ENCODE measurements around the gene TRAF3IP1.

TRAF3IP1 gene

DNA sequence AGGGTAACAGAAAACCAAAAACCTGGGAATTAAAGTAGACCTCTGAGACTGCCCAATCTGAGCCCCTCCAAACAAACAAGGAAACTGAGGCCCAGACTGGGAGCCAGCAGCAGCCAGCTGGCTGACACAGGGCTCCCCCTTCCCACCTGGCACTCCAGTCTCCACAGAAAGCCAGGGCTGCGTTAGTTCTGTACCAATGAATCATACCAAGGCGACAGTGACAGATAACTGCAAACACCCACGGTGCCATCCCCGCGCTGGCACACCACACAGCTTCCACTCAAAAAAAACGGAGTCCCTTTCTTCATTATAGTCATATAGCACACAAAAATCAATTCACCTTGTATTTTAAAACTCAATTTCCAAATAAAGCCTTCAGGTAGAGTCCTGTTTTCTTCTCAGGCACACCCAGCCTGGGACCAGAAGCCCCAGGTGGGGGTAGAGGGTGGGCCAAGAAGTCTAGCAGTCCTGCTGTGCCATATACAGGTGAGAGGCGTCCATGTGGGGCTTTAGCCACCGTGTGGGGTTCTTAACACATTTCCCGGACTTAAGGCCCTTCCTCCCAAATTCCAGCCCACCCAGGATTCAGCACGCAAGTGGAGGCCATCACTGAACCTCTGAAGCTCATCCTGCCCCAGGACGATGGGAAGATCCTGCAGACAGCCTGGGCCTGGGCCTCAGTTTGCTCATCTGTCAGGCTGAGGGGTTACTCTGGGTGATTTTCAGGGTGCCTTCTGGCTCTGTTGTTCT is 33.2 kb upstream of the TRAF3IP1 start:
- in situ Hi-C loops (cut with HindIII; ENCODE audit: low sequenced_read_pairs) = no loop called here

DNA sequence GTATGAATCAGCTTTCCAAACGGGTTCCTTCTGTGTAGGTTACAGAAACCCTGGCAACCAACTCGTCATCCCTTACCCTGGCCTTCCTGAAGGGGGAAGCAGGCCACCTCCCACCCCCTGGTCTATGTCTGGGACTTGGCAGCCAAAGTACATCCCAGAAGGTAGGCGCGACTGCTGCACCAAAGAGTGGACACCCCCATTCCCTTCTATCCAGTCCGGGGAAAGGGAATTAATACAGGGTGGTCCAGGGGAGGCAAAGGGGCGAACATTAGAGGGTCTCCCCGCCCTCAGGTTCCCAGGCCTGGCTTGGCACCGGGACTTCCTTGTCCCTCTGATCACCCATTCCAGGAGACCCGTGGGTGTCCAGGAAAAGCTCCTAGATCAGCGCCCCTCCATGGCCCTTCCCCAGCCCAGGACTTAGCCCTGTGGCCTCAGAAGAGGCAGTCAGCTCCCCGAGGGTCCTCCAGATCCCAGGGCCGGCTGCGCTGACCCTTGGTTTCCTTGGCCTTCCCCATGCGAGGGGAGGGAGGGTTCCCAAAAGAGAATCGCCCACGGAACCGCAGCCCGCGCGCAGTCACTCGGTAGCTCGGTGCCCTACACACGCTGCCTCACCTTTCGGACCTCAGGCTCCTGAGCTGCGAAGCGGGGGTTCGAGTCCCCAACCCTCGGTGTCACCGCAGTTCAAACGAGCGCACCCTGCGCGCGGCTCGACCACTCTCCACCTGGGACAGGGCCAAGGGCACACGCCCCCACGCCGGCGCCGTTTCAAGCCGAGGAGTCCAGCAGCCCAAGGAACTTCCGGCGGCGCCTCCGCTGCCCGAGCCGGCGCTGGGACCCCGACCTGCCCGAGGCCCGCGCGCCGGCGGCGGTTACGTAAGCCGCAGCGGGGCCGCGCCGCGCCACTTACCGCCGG is 32.3 kb upstream of the TRAF3IP1 start, which contains the start of gene PER2:
PER2 (minus strand) TSS at position 874 of the 913 bp plus-strand sequence. CDS start 10,674 bp downstream, outside the sequence.
- in situ Hi-C loops (cut with HindIII; ENCODE audit: low sequenced_read_pairs) = no loop called here

DNA sequence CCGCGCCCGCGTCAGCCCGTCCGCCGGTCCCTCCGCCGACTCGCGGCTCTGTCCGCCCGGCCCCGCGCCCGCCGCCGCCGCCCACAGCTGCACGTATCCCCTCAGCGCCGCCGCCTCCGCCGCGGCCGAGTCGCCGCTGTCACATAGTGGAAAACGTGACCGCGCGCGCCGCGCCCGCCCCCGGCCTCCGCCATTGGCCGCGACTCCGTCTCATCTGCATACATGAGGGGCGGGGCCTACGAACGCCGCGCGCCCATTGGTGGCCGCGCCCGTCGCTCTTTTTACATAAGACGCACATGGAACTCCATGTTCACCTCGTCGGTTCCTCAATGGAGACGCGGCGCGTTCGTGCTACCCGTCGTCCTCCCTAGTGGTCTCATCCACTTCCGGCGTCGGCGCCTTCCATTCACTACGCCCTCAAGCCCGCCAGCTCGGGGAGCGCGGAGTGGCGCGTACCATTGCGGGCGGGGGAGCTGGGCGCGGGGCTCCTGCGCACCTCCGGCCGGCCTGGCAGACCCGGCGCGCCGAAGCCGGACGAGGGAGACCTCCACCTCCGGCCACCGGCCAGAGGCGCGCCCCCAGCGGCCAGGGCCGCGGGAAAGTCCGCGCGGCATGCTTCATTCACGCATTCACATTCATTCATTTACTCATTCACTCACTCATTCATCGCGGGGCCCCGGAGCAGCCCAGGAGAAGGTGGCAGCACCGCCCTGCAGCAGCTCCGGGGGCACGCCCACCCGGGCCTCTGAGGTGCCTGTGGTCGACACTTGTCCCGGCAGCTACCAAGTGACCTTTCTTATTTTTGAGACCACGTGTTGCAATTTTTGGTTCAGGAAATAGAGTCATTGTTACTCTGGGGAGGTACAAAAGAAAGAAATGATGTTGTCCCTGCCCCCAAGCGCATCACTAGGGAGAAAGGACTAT is 31.4 kb upstream of the TRAF3IP1 start:
- in situ Hi-C loops (cut with HindIII; ENCODE audit: low sequenced_read_pairs) = no loop called here

DNA sequence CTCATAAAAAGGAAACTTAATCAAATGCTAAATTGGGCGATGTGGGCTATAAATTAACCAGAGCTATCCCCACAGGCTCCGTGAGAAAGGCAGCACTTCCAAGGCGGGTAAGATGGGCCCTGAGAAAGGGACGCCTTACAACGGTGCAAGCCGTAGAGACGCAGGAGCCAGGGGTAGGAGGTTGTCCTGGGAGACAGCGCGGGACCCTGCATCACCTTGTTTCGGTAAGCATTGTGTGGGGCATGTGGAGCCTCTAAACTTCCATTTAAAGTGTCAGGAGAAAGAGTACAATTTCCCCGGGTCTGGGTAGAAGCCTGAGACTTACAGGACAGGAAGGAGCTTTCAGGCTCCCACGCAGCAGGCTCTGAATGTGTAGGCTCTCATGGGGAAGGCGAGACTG is 30.7 kb upstream of the TRAF3IP1 start:
- in situ Hi-C loops (cut with HindIII; ENCODE audit: low sequenced_read_pairs) = no loop called here

DNA sequence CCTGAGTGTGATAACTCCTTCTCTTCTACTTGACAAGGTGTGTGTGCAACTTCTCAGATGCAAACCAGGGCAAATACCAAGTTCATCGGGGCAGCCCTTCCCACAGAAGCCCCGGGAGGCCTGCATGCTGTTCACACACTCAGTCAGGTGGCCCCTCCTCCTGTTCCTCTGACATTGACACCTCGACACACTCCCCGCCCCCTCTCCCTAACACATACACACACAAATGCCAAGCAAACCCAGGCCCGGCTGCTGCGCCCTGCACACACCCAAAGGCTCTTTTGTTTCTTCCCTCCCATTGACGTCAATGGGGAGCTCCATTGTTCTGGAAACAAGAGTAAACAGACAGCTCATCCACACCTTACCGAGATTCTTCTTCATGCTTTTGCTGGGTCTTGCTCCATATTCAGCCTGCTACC is 30.2 kb upstream of the TRAF3IP1 start:
- in situ Hi-C loops (cut with HindIII; ENCODE audit: low sequenced_read_pairs) = loop anchor here (10.0 kb wide), 1 partner anchor 215 kb away; no protein-coding TSS in a partner anchor

DNA sequence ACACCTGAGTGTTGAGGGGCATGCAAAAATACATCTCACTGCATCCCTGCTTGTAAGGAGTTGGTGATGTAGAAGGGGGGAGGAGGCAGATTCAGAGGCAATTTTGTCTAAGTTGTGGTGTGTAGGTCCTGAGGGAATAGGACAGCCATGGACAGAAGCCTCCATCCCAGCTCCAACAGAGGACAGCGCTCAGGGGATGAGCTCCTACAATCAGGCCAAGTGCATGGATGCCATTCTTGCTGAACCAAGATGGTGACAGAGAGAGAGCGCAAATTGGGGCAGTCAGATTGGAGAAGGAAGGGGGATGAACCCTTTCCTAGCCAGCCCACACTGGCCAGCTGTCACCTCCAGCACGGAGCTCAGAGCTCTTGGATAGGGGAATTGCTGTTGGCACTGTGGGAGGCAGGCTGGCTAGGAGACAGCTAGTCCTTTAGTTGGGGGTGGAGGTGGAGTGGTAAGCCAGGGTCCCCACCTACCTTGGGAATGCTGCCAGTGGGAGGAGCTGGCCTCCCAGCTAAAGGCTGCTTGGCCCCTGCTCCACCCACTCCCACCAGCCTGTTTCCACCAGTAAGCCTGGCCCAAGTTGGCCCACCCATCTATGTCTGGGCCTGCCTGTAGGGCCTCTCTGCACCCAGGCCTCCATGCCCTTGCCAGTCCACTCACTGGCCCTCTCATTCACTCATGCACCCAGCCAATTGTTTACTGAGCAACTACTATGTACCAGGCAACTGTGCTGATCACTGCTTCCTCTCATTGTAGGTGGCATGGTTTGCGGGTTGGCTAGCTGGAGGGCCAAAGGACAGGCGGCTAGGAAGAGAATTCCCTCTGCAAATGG is 29.4 kb upstream of the TRAF3IP1 start:
- in situ Hi-C loops (cut with HindIII; ENCODE audit: low sequenced_read_pairs) = loop anchor here (10.0 kb wide), 1 partner anchor 216 kb away; no protein-coding TSS in a partner anchor

DNA sequence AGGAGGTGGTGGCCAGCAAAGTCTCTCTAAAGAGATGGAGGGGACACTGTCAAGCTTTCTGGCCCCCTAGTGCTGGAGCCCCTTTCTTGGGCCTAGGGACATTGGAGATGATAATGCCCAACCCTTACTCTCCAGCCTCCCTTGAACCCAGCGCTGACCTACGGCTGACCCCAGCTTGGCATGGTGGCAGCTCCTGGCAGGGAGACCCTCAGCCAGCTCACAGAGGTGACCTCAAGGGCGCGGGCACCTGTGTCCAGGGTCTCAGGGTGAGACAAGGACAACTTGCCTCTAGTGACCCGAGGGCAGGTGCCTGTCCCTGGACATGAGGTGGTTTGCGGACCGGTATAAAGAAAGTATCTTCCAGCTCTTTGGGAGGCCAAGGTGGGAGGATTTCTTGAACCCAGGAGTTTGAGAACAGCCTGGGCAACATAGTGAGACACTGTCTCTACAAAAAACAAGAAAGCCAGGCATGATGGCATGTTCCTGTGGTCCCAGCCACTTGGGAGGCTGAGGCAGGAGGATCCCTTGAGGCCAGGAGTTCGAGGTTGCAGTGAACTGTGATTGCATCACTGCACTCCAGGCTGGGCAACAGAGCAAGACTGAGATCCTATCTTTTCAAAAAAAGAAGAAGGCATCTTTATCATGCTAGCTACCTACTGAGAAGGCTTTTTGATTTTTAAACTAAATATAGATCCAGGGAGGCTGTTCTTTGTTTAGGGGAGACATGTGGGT is 28.6 kb upstream of the TRAF3IP1 start:
- in situ Hi-C loops (cut with HindIII; ENCODE audit: low sequenced_read_pairs) = loop anchor here (10.0 kb wide), 1 partner anchor 217 kb away; no protein-coding TSS in a partner anchor

DNA sequence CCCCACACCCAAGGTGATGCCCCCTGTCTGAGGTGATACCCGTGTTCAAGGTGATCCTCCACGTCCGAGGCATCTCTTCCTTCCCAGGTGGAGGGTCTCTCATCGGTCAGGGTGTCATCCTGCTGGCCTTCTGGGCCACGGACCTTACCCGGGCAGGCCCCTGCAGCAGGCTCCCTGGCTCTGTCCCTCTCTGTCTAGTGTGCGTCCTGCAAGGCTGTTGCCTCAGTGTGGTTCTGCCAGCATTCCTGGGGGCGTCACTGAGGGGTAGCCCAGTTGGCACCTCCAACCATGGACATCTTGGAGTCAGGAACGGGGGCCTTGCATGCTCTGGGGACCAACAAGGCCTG is 26.3 kb upstream of the TRAF3IP1 start:
- in situ Hi-C loops (cut with HindIII; ENCODE audit: low sequenced_read_pairs) = loop anchor here (10.0 kb wide), 1 partner anchor 219 kb away; no protein-coding TSS in a partner anchor

DNA sequence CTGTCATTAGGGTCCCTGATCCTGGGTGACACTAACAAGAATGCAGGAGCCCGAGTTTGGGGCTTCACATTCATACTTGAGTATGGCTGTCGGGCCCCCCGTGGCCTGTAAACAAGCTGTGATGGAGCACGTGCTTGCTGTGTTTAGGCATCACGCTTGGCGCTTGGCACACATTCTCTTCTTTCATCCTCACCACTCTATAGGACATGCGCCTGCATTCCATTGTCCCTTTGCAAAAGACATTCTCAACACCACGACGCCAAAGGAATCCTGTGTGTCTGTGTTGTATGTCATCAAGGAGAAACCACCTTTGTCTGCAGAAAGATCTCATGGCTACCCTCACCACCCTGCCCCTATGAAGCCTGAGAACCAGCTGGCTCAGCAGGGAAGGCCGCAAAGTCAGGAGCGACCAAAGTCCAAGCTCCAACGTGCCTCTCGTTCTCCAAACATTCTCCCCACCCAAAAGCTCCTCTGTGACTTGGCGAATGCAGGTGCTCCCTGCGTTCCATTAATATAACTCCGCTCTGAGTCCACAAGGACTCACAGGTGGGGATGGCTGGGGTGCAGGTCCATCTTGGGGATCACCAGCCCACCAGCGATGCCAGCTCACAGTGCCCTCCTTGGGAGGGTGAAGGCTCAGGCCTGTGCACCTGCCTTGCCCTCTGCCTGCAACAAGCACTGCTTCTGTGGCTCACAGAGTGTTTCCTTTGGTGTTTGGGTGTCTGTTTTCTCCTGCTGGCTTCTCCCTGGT is 25.8 kb upstream of the TRAF3IP1 start:
- in situ Hi-C loops (cut with HindIII; ENCODE audit: low sequenced_read_pairs) = loop anchor here (10.0 kb wide), 1 partner anchor 220 kb away; no protein-coding TSS in a partner anchor

DNA sequence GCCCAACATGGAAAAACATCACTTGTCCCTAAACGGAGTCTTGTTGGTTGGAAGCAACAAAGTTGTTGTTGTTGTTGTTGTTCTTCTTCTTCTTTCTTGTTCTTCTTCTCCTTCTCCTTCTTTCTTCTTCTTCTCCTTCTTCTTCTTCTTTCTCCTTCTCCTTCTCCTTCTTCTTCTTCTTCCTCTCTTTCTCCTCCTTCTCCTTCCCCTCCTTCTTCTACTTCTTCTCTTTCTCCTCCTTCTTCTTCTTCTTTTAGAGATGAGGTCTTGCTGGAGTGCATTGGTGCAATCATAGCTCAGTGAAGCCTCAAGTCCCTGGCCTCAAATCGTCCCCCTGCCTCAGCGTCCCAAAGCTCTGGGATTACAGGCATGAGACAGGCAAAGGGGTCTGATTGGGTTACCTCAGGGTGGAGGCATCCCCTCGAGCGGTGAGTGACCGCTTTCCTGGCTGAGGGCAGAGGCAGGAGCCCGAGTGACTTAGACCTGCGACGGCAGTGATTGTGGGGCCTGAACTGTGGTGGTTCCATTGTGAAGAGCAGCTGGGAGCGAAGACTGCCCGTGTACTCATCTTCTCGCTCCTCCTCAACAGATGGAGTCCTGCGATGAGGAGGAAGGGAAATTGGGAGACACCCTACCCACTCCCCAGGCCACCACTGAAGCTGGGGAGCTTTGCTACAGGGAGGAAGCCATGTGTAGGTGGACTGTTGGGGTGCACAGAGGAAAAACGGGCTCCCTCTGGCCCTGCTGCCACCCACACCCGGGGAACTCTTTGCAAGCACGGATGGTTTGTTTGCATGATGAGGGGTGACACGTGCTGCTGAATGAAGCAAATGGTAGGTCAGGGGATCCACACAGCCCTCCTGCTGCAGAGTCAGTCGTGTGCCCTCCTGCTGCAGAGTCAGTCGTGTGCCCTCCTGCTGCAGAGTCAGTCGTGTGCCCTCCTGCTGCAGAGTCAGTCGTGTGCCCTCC is 24.9 kb upstream of the TRAF3IP1 start:
- in situ Hi-C loops (cut with HindIII; ENCODE audit: low sequenced_read_pairs) = loop anchor here (10.0 kb wide), 1 partner anchor 221 kb away; no protein-coding TSS in a partner anchor

DNA sequence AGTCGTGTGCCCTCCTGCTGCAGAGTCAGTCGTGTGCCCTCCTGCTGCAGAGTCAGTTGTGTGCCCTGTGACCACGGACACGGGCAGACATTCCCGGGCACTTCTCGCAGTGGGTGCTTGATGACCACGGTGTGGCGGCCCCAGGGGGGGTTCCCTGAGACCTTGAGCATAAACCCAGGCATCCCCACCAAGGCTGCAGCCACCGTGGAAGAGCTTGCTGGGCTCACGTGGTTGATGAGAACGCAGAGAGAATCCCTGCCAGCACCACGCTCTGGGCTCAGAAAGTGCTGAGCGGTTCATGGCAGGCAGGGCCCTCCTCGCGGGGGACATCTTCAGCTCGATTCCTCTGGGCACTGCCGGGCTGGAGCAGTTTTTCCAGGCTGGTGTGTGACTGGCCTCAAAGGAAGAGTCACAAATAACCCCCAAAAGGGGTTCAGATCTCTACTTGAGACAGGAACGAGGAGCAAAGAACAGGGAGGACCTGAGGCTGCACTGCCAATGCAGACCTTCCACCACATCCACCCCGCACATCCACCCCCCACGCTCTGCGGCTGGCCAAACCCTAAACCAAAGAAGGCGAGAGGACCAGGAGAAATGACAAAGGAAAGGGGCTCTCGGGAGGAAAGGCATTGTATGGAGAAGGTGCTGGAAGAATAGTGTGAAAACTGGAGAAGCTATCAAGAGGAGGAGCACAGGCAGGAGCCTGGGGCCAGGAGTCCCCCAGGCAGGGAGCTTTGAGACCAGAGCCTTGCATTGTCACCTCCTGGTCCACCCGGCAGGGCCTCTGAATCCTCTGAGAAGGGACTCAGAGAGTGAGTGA is 23.5 kb upstream of the TRAF3IP1 start:
- in situ Hi-C loops (cut with HindIII; ENCODE audit: low sequenced_read_pairs) = loop anchor here (10.0 kb wide), 1 partner anchor 222 kb away; no protein-coding TSS in a partner anchor

DNA sequence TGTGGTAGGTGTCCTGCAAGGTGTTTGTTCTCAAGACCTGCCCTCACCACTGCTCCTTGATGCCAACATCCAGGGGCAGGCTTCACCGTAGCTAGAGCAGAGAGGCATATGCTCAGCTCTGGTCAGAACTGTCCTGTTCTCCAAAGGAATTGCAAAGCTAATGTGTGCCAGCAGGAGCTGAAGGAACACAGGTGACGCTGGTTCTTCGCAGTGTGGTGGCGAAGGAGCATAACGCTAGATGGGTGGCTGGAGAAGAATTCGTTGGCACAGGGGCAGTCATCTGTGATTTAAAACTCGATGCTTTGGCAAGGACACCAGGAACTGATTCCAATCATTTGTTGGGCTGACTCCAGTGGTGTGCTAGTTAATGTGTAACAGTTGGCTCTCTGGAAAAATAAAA is 20.5 kb upstream of the TRAF3IP1 start:
- in situ Hi-C loops (cut with HindIII; ENCODE audit: low sequenced_read_pairs) = loop anchor here (10.0 kb wide), 1 partner anchor 225 kb away; no protein-coding TSS in a partner anchor

DNA sequence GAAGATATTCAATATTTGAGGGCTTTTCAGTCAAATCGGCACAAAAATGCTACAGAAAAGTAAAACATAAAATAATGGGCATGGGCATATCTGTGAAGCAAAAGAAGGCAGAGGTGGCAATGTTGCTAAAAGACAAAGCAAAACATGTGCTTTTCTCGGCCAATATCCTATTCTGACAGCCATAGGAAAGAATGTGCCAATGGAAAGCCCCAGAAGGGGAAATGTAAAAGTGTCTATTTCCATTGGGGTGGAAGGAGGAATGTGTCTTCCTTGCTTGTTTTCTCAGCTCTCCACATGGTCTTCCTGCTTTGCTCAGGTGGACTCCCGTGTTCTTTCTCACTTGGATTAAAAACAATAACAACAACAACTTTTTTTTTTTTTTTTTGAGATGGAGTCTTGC is 18.2 kb upstream of the TRAF3IP1 start:
- in situ Hi-C loops (cut with HindIII; ENCODE audit: low sequenced_read_pairs) = no loop called here

DNA sequence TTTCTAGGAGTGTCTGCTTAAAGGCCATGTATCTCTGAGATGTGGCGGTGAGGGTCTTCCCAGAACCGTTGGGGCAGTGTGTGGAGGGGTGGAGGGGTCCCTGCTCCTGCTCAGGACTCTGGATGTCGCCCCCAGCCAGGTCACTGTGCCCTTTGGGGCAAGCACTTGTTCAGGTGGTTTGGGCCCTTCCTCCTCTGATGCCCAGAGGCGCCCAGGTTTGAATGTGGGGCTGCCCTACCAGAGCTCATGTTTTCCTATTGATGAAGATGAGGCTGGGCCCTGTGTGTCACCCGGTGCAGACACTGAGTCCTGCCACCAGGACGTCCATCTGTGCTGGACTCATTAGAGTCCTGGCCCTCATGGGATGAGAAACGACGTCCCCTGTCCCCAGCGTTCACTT is 17.6 kb upstream of the TRAF3IP1 start:
- in situ Hi-C loops (cut with HindIII; ENCODE audit: low sequenced_read_pairs) = no loop called here

DNA sequence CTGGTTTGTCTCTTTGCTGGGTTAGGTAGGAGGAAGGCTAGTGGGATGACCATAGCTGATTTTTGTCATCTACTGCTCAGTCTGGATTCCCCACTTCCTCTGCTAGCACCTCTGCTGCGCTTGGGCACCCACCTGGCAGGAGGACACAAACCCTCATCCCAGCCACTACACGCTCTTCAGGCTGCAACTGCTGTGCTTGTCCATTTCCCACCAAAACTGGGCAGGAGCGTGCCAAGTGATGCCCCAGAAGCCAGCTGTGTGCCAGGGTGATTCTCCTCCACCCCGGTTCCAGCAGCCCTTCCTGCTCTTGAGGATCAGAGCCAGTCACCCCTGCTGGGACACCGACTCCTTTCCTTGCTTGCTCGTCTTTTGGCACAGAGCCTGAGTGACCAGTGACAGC is 16.2 kb upstream of the TRAF3IP1 start:
- in situ Hi-C loops (cut with HindIII; ENCODE audit: low sequenced_read_pairs) = no loop called here

Data from endothelial cell of hepatic sinusoid (primary cell).